HepG2 (cell line): ENCODE data around the gene SNPH. TPM values are rescaled to one million over a fixed set of nuclear protein-coding genes. Genes with fewer than 3 reads are reported as not detected.
A peak's percentile ranks its signal among the peaks of the same experiment; 100 is the strongest.

ENCODE experiments used
- ATF6 ChIP-seq: sonication (generic); formaldehyde crosslinking; conservative IDR thresholded peaks from 2 replicates; pipeline ENCODE4 v1.4.0; 2020; ENCODE audit warnings: missing genetic modification reagents
- DPF2 ChIP-seq: sonication (generic); formaldehyde crosslinking; IDR thresholded peaks from 2 replicates; pipeline ENCODE4 v1.4.0; 2020; ENCODE audit warnings: mild to moderate bottlenecking, low read depth, missing genetic modification reagents, borderline replicate concordance
- FIP1L1 ChIP-seq: fragments of 200-400 bp; formaldehyde crosslinking; IDR thresholded peaks from 2 replicates; pipeline ENCODE4 v1.6.1; 2018; ENCODE audit warnings: low read depth, mild to moderate bottlenecking, low read length, moderate library complexity, borderline replicate concordance; ENCODE audit not compliant: insufficient read depth
- FOSL2 ChIP-seq: sonication (generic); formaldehyde crosslinking; IDR thresholded peaks from 2 replicates; pipeline ENCODE4 v1.4.0; 2020; ENCODE audit warnings: missing genetic modification reagents
- IRX3 ChIP-seq: sonication (generic); formaldehyde crosslinking; IDR thresholded peaks from 2 replicates; pipeline ENCODE4 v1.8.1; 2023; ENCODE audit warnings: mild to moderate bottlenecking, low read depth, missing genetic modification reagents, borderline replicate concordance
- JUN ChIP-seq: sonication (generic); formaldehyde crosslinking; IDR thresholded peaks from 2 replicates; pipeline ENCODE4 v1.4.0; 2020; ENCODE audit warnings: mild to moderate bottlenecking, missing genetic modification reagents
- KDM2A ChIP-seq: sonication (generic); formaldehyde crosslinking; IDR thresholded peaks from 2 replicates; pipeline ENCODE4 v1.4.0; 2020; ENCODE audit warnings: low read depth, missing genetic modification reagents, borderline replicate concordance
- NFRKB ChIP-seq: fragments of 450-650 bp; IDR thresholded peaks from 2 replicates; pipeline ENCODE4 v1.6.1; 2017
- NR2F2 ChIP-seq: IDR thresholded peaks from 2 replicates; pipeline ENCODE4 v1.6.1; 2012; ENCODE audit warnings: low read depth, inconsistent platforms, borderline replicate concordance
- RBM22 ChIP-seq: fragments of 200-400 bp; formaldehyde crosslinking; optimal IDR thresholded peaks from 2 replicates; pipeline ENCODE3; 2017; ENCODE audit warnings: mild to moderate bottlenecking, low read length, moderate library complexity
- REXO4 ChIP-seq: sonication (generic); formaldehyde crosslinking; IDR thresholded peaks from 2 replicates; pipeline ENCODE4 v1.8.0; 2022; ENCODE audit warnings: missing genetic modification reagents, mild to moderate bottlenecking, borderline replicate concordance
- SRSF1 ChIP-seq: fragments of 200-400 bp; formaldehyde crosslinking; optimal IDR thresholded peaks from 2 replicates; pipeline ENCODE3; 2017; ENCODE audit warnings: mild to moderate bottlenecking, low read depth, low read length, moderate library complexity
- ZFP91 ChIP-seq: sonication (generic); formaldehyde crosslinking; IDR thresholded peaks from 2 replicates; pipeline ENCODE4 v1.9.0; 2022; ENCODE audit warnings: missing genetic modification reagents, mild to moderate bottlenecking, borderline replicate concordance
- ZNF207 ChIP-seq: fragments of 450-650 bp; IDR thresholded peaks from 2 replicates; pipeline ENCODE4 v1.6.1; 2016; ENCODE audit warnings: antibody characterized with exemption, borderline replicate concordance
- ZNF747 ChIP-seq: sonication (generic); formaldehyde crosslinking; IDR thresholded peaks from 2 replicates; pipeline ENCODE4 v1.8.1; 2023; ENCODE audit warnings: missing genetic modification reagents, mild to moderate bottlenecking, borderline replicate concordance
- ZNF773 ChIP-seq: sonication (generic); formaldehyde crosslinking; IDR thresholded peaks from 2 replicates; pipeline ENCODE4 v1.4.0; 2020; ENCODE audit warnings: missing genetic modification reagents, borderline replicate concordance
- ZSCAN12 ChIP-seq: sonication (generic); formaldehyde crosslinking; IDR thresholded peaks from 2 replicates; pipeline ENCODE4 v1.9.0; 2021; ENCODE audit warnings: mild to moderate bottlenecking, missing genetic modification reagents
- polyA plus RNA-seq, 8 experiments: library from polyadenylated mRNA; depleted of rRNA in 3 of 8; stranded (reverse) in 7 of 8; unstranded in 1 of 8; fragments of >200 nt; fragmentation: Illumina TruSeq in 4 of 8; extraction: Trizol in 4 of 8; gene quantifications; 2 replicates each; pipeline versions ENCODE4 v1.2.1 to v1.2.3, GENCODE V29; 2011 to 2016; ENCODE audit warnings: low read depth in 4 of 8, missing spikeins in 1 of 8, mixed read lengths in 1 of 8; ENCODE audit not compliant: insufficient read depth in 1 of 8
- total RNA-seq, 5 experiments: library from RNA; depleted of rRNA; stranded (reverse); fragments of >200 nt; fragmentation: Illumina TruSeq; extraction: Trizol; gene quantifications; 2 replicates each; pipeline ENCODE4 v1.2.3, GENCODE V29; 2016; ENCODE audit warnings: low read depth in 1 of 5
- TF ChIP-seq, protein P1 (sequence below): sonication (generic); formaldehyde crosslinking; IDR thresholded peaks from 2 replicates; pipeline ENCODE4 v1.8.1; 2023; ENCODE audit warnings: mild to moderate bottlenecking, missing genetic modification reagents, borderline replicate concordance
- TF ChIP-seq, protein P2 (sequence below): sonication (generic); formaldehyde crosslinking; IDR thresholded peaks from 2 replicates; pipeline ENCODE4 v1.5.0; 2020; ENCODE audit warnings: mild to moderate bottlenecking, missing genetic modification reagents

The SNPH gene
- total and polyA plus RNA-seq, 2 of the 13 experiments (the other 11 are each of a cell fraction or from before 2014, with no cell fraction given): 0.09 TPM; not detected in 1

GRCh38 chr20:1325173-1326030 lies 59.3 kb downstream of the SNPH start (continued):
- TF ChIP-seq ATF6 (CRISPR knock-in tag) (peak; percentile 84; the same call in 1 of the 2 replicates), DPF2 (no peak; the same call in 1 of the 2 replicates), NFRKB (peak; percentile 86), SRSF1 (peak; percentile 77), REXO4 (CRISPR knock-in tag) (no peak), KDM2A (peak; percentile 94), JUN (peak; percentile 89), FOSL2 (peak; percentile 47; the same call in 1 of the 2 replicates), ZSCAN12 (CRISPR knock-in tag) (peak; percentile 97), ZNF747 (CRISPR knock-in tag) (peak; percentile 31; the same call in 1 of the 2 replicates), RBM22 (peak; percentile 100), NR2F2 (no peak; the same call in 1 of the 2 replicates), IRX3 (0 out of 2 replicates have a peak, but pooled peaks have one; percentile 58), ZNF207 (no peak), ZFP91 (peak; percentile 86; the same call in 1 of the 2 replicates), FIP1L1 (no peak), ZNF773 (CRISPR knock-in tag) (peak; percentile 43; the same call in 1 of the 2 replicates)
- TF ChIP-seq, protein P1, sequence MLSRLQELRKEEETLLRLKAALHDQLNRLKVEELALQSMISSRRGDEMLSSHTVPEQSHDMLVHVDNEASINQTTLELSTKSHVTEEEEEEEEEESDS (CRISPR knock-in tag): no peak
- TF ChIP-seq, protein P2, sequence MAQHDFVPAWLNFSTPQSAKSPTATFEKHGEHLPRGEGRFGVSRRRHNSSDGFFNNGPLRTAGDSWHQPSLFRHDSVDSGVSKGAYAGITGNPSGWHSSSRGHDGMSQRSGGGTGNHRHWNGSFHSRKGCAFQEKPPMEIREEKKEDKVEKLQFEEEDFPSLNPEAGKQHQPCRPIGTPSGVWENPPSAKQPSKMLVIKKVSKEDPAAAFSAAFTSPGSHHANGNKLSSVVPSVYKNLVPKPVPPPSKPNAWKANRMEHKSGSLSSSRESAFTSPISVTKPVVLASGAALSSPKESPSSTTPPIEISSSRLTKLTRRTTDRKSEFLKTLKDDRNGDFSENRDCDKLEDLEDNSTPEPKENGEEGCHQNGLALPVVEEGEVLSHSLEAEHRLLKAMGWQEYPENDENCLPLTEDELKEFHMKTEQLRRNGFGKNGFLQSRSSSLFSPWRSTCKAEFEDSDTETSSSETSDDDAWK: no peak
